MV-4-11 (cell line): ENCODE results near the gene GPR162.

Source experiments
- DNase-seq: peaks from one replicate; lab custom pipeline; 2025; lab: John Stamatoyannopoulos, UW

GPR162 gene

DNA sequence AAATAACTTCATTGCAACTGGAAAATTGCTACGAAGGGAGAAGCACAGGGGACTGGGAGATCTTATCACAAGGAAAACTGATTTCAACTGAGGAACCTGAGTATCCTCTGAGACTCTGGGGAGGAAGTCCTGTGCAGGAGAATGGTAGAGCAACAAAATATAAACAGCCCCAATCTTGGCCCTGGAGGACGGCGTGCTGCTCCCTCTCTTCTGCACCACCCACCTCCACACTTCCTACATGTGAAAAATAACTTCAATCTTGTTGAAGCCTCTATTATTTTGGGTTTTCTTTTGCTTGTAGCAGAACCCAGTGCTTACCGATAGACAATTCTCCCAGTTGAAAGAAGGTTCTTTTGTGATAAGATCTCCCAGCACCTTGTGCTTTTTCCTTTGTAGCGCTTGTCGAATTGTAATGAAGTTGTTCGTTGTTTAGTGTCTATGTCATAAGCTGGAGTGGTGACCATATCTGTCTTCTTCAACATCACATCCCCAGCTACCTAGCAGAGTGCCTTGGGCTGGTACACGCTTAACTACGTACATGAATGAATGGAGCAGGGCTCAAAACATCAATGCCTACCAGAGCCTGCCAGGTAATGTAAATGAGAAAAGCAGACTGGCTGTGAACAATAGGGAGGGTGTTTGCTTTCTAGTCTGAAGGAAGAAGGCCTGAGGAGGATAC, 35.1 kb upstream of the GPR162 start:
- DNase-seq = no peak

- no peak for DNase-seq
These were observed 34.3 kb upstream of the GPR162 start for GRCh38 chr12:6787309-6787708.

DNA sequence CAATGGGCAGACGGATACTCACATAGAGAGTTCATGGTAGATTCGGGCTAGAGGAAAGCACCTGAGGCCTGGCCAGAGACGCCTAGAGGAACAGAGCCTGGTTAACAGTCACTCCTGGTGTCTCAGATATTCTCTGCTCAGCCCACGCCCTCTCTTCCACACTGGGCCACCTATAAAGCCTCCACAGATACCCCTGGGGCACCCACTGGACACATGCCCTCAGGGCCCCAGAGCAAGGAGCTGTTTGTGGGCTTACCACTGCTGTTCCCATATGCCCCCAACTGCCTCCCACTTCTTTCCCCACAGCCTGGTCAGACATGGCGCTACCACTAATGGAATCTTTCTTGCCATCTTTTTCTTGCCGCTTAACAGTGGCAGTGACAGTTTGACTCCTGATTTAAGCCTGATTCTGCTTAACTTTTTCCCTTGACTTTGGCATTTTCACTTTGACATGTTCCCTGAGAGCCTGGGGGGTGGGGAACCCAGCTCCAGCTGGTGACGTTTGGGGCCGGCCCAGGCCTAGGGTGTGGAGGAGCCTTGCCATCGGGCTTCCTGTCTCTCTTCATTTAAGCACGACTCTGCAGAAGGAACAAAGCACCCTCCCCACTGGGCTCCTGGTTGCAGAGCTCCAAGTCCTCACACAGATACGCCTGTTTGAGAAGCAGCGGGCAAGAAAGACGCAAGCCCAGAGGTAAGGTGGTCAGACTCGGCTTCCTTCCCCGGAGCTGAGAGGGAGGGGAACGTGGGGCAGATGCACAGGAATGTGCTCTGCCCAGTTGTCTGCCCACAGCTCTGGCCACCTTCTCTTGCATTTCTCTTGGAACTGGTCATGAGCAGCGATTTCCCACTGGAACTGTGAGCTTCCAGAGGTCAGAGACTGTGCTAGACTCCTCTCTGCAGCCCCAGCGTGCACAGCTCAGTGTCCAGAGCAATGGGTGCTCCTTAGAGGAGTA, 32.4 kb upstream of the GPR162 start, which contains the start of gene CD4:
Gene CD4 (plus strand): TSS at position 557 of the 953 bp plus-strand sequence. CDS start 10,611 bp downstream, outside the sequence.
- peak; percentile 81 for DNase-seq

DNA sequence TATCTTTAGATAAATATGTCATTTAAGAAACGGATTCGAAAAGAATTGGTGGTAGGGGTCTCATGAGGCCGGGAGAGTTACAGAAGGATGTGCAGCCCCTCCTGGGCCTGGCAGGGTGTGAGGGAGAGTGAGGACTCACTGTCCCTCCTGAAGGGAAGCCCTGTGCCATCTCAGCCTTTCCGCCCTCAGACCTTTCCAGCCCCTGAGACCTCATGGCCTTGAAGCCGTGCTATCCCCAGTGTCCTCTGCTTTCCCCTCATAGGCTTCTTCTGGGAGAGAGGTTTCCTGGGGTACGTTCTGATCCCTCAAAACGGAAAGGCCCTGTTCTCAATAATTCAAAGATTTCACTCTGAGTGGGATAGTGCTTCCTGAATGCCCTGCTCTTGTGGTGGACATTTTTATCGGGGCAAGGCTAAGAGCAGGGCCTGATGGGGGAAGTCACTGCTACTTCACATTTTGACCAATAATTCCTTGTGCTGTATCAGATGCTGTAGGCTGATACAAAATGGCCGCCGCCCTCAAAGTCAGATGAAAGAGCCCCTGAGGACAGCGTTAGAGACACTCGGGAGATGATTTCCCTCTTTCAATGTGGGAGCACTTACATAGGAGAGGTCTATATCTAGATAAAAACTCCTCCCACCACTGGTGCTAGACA, 31.0 kb upstream of the GPR162 start:
- DNase-seq = peak; percentile 46

DNA sequence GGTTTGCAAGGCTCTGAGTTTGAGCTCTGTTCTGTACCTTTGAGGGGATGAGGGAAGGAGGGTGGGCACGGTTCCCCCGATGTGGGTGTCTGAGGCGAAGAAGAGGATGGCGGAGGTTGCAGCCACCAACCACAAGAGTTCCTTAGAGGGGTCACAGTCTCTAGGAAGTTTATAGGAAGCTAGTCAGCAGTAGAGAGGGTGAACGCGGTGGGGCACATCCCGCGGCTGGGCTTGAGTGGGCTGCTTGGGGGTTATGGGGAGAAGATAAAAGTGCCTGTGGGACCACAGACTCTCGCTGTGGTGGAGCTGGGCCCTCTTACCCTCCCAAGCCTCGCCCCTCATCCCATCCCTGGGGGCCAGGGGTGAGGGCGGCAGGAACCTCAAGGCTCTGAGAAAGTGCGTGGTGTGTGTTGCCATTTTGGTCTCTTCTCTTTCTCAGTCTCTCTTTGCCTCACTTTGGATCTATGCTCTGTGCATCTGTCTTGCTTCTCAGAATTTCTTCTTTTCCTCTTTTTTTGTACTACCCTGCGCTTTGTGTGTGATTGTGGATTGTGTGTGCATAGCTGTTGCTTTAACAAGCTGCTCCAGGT, 29.6 kb upstream of the GPR162 start:
- peak; percentile 54 for DNase-seq

DNA sequence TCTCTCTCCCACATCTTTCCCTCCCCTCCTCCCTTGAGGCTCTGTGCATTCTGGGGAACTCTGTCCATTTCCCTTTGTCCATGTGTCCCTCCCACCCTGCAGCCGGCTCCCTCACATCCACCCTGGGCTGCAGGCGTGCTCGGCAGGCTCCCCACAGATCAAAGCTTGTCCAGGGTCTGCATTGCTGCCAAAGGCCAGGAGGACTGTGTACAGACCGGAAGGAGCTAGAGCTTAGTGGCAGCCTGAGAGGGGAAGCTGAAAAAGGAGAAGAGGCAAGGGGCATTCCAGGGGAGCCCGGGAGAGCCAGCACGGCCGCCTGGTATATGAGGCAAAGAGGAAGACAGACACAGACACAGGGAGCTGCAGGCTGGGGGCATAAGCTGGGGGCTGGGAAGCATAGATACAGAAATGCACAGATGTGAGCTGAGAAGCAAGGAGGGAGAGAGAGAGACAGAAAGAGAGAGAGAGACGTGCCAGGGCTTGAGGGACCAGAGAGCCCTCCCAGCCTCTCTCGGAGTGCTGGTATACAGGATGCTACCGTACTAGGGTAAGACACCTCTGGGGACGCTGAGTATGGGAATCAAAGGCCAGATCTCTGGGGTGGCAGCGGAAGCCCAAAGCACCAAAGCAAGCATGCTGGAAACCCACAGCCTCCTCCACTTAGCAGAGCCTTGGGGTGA, 29.0 kb upstream of the GPR162 start:
- DNase-seq = peak; percentile 85

GRCh38 chr12:6795088-6795487, 26.5 kb upstream of the GPR162 start:
- no peak for DNase-seq

GRCh38 chr12:6796576-6796975, 25.0 kb upstream of the GPR162 start:
- DNase-seq = no peak

DNA sequence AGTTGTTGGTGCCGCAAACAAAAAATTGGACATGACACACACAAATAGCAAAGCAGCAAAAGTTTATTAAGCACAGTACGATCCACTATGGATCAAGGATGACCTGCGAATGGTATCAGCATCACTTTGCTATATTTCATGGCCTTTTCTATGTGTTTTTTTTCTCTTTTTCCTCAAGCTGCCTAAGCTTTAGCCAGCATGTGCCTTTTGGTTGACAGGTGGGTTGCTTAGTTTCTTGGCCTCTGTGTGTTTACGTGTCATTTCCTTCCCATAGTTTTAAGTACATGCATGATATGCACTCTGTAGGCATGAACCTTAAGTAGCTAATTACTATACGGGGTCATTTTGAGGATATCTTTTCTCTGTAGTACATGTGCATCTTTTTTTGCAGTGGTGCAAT, 22.5 kb upstream of the GPR162 start:
- no peak for DNase-seq

DNA sequence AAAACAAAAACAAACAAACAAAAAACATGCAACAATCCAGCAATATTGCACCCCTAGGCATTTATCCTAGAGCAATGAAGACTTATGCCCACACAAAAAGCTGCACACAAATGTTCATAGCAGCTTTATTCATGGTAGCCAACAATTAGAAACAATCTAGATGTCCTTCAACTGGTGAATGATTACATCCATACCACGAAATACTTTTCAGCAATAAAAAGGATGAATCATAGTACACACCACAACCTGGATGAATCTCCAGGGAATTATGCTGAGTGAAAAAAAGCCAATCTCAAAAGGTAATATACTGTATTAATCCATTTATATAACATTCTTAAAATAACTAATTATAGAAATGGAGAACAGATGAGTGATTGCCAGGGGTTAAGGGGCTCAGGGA, 14.5 kb upstream of the GPR162 start:
- DNase-seq = no peak

- DNase-seq = no peak
These were observed 12.6 kb upstream of the GPR162 start for GRCh38 chr12:6809056-6809455.

DNA sequence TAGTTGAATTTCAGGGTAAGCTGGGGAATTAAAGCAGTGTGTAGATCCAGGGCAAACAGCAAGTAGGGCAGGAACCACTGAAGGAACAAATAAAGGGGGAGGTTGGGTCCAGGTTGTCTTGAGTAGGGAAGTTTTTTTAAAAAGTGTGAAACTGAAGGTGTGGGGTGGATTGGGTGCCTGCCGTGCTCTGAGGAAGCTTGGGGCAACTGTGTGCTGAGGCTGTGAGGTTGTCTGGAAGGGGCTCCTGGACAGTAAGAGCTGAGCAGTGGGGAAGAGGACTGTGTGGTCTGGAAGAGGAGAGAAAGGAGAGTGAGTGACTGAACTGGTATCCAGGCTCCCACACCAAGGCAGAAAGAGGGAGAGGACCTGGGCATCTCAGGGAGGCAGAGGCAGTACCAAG, 10.9 kb upstream of the GPR162 start:
- DNase-seq = no peak

DNA sequence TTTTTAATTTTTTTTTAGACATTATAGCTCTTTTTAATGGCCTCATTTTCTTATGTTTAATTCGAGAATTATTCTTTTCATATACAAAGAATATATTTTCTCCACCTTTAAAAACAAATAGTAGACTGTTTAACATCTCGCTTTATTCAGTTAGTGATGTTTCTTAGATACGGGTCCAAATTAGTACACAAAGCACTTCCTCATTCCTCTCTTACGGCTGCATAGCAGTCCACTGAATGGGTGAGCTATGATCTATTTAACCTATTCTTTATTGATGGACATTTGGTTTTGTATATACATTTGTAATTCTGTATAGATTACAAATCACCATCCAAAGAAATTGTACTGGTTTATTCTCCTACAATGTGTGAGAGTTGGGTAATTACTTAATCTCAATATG, 8.3 kb upstream of the GPR162 start:
- peak; percentile 25 for DNase-seq

- no peak for DNase-seq
These were observed 5.0 kb upstream of the GPR162 start for GRCh38 chr12:6816598-6816997.

DNA sequence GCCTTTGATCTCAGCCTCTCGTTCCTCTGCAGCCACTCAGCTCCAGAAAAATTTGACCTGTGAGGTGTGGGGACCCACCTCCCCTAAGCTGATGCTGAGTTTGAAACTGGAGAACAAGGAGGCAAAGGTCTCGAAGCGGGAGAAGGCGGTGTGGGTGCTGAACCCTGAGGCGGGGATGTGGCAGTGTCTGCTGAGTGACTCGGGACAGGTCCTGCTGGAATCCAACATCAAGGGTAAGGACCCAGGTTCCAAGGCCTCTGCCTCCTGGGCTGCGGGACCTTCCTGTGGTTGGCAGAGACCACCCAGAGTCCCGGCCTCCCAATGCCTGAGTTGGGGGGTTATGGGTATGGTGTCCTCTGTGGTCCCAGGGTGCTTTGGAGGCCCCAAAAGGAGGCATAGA, 4.5 kb upstream of the GPR162 start:
- DNase-seq = no peak

DNA sequence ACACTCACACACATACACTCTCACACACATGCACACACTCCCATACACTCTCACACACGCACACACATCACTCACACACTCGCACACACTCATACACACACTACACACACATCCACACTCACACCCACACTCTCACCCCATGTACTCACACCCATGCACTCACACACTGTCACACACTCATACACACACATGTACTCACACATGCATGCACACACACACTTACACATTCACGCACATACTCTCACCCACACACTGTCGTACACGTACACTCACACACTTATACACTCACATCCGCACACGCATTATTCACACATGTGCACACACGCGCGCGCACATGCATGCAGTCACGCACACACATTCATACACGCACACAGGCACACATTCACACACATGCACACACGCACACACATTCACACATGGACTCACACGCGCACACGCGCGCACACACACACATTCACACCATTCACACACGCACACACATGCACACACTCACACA, 3.9 kb upstream of the GPR162 start:
- DNase-seq = no peak

- no peak for DNase-seq
These were observed 3.4 kb upstream of the GPR162 start for GRCh38 chr12:6818222-6818621.

GRCh38 chr12:6818645-6819044, 3.0 kb upstream of the GPR162 start:
- no peak for DNase-seq

DNA sequence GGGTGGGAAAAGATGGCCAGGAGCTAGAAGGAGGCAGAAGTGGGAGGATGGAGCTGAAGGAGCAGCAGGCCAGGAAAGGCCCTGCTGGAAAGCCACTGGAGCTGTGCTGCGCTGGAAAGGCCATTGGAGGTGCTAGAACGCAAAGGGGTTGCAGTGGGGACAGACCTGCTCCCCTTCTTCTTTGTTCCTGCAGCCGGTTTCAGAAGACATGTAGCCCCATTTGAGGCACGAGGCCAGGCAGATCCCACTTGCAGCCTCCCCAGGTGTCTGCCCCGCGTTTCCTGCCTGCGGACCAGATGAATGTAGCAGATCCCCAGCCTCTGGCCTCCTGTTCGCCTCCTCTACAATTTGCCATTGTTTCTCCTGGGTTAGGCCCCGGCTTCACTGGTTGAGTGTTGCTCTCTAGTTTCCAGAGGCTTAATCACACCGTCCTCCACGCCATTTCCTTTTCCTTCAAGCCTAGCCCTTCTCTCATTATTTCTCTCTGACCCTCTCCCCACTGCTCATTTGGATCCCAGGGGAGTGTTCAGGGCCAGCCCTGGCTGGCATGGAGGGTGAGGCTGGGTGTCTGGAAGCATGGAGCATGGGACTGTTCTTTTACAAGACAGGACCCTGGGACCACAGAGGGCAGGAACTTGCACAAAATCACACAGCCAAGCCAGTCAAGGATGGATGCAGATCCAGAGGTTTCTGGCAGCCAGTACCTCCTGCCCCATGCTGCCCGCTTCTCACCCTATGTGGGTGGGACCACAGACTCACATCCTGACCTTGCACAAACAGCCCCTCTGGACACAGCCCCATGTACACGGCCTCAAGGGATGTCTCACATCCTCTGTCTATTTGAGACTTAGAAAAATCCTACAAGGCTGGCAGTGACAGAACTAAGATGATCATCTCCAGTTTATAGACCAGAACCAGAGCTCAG, 2.3 kb upstream of the GPR162 start:
- no peak for DNase-seq

GRCh38 chr12:6820166-6820565, 1.5 kb upstream of the GPR162 start:
- DNase-seq = no peak
